Chondrocyte (in vitro differentiated cells): ENCODE data around the gene DNAJC4. TPM values are rescaled to one million over a fixed set of nuclear protein-coding genes. Genes with fewer than 3 reads are reported as not detected.
A peak's percentile ranks its signal among the peaks of the same experiment; 100 is the strongest.

ENCODE experiments used
- DNase-seq: peaks from one replicate; pipeline ENCODE4 v3.0.0; 2021; ENCODE audit warnings: mixed read lengths, low spot score
- H3K27ac Mint-ChIP-seq: one replicate; pipeline ENCODE4 v1.8.0; 2021; ENCODE audit warnings: mild to moderate bottlenecking, moderate library complexity, mixed read lengths; ENCODE audit not compliant: unreplicated experiment
- H3K27me3 Mint-ChIP-seq: 2 replicates; pipeline ENCODE4 v1.8.0; 2021; ENCODE audit warnings: low read depth, mixed read lengths
- H3K36me3 Mint-ChIP-seq: 2 replicates; pipeline ENCODE4 v1.8.0; 2021; ENCODE audit warnings: low read depth, mixed read lengths
- H3K4me1 Mint-ChIP-seq: 2 replicates; pipeline ENCODE4 v1.8.0; 2021; ENCODE audit warnings: low read depth, mild to moderate bottlenecking, mixed read lengths
- H3K4me3 Mint-ChIP-seq: one replicate; pipeline ENCODE4 v1.8.0; 2021; ENCODE audit warnings: mild to moderate bottlenecking, moderate library complexity, mixed read lengths; ENCODE audit not compliant: unreplicated experiment
- H3K9me3 Mint-ChIP-seq: 2 replicates; pipeline ENCODE4 v1.8.0; 2021; ENCODE audit warnings: low read depth, mixed read lengths
- CTCF ChIP-seq: fragments of 200-600 bp; sonication (generic); IDR thresholded peaks from 2 replicates; pipeline ENCODE4 v1.5.0; 2021; ENCODE audit warnings: antibody characterized with exemption, mild to moderate bottlenecking, moderate library complexity
- total RNA-seq: library from RNA; stranded (reverse); gene quantifications from 3 replicates; pipeline ENCODE4 v1.2.1, GENCODE V29; 2021

DNAJC4 gene
- total RNA-seq, 1 donor from 2014 or later = 31.6 TPM

GRCh38 chr11:64276653-64277431, 46.5 kb downstream of the DNAJC4 start:
- peak overlapping the region; percentile 85 for H3K27ac Mint-ChIP-seq
- H3K4me1 Mint-ChIP-seq = peaks cover 17% of the 10 kb centered on the region
- H3K4me3 Mint-ChIP-seq = no peak overlapping the region
- H3K9me3 Mint-ChIP-seq = no peaks in the 10 kb centered on the region
- TF ChIP-seq CTCF = no peak
- DNase-seq = peak; percentile 92
- H3K27me3 Mint-ChIP-seq = no peaks in the 10 kb centered on the region
- peaks cover 11% of the 10 kb centered on the region for H3K36me3 Mint-ChIP-seq

GRCh38 chr11:64278576-64279190, 48.3 kb downstream of the DNAJC4 start:
- Mint-ChIP-seq H3K27ac (no peak overlapping the region), H3K4me3 (no peak overlapping the region), H3K27me3 (no peaks in the 10 kb centered on the region), H3K9me3 (no peaks in the 10 kb centered on the region), H3K4me1 (peaks cover 18% of the 10 kb centered on the region), H3K36me3 (peaks cover 12% of the 10 kb centered on the region)
- peak; percentile 79 for DNase-seq
- TF ChIP-seq CTCF = no peak

GRCh38 chr11:64281957-64282770, 51.8 kb downstream of the DNAJC4 start:
- H3K4me3 Mint-ChIP-seq = no peak overlapping the region
- peak overlapping the region; percentile 5 for H3K27ac Mint-ChIP-seq

GRCh38 chr11:64283092-64283491, 52.7 kb downstream of the DNAJC4 start:
- Mint-ChIP-seq H3K36me3 (peaks cover 12% of the 10 kb centered on the region), H3K4me1 (peaks cover 26% of the 10 kb centered on the region), H3K9me3 (no peaks in the 10 kb centered on the region), H3K27me3 (no peaks in the 10 kb centered on the region), H3K4me3 (peak overlapping the region; percentile 80), H3K27ac (peak overlapping the region; percentile 12)
- TF ChIP-seq CTCF = no peak
- no peak for DNase-seq

More at GRCh38 chr11:64281957-64282770, 51.8 kb downstream of the DNAJC4 start:
- Mint-ChIP-seq H3K9me3 (no peaks in the 10 kb centered on the region), H3K36me3 (peaks cover 12% of the 10 kb centered on the region), H3K27me3 (no peaks in the 10 kb centered on the region), H3K4me1 (peaks cover 26% of the 10 kb centered on the region)
- TF ChIP-seq CTCF = no peak
- DNase-seq = no peak

Other genes with a start within 250 kb of the DNAJC4 start
- 51.6 to 58.6 TPM (median 52.2 TPM) in 3 replicates for gene OTUB1, start 244.1 kb upstream of the DNAJC4 start, total RNA-seq
- 0.12 to 0.31 TPM (median 0.22 TPM) in 3 replicates for gene FLRT1, start 194.6 kb upstream of the DNAJC4 start, total RNA-seq
- gene MACROD1, start 64.4 kb upstream of the DNAJC4 start, total RNA-seq = 15.7 to 20.6 TPM (median 16.9 TPM) in 3 replicates
- 108 to 129 TPM (median 109 TPM) in 3 replicates for gene STIP1, start 44.4 kb upstream of the DNAJC4 start, total RNA-seq
- gene FERMT3, start 23.8 kb upstream of the DNAJC4 start, total RNA-seq = 1.0 to 1.5 TPM (median 1.5 TPM) in 3 replicates
- gene TRPT1, start 4.4 kb upstream of the DNAJC4 start, total RNA-seq = 37.9 to 45.7 TPM (median 42.2 TPM) in 3 replicates
- gene NUDT22, start 4.3 kb upstream of the DNAJC4 start, total RNA-seq = 42.1 to 56.6 TPM (median 49.9 TPM) in 3 replicates
- 165 to 209 TPM (median 168 TPM) in 3 replicates for gene VEGFB, start 4.0 kb downstream of the DNAJC4 start, total RNA-seq
- gene FKBP2, start 10.5 kb downstream of the DNAJC4 start, total RNA-seq = 42.1 to 54.3 TPM (median 43.0 TPM) in 3 replicates
- 280 to 358 TPM (median 322 TPM) in 3 replicates for gene PPP1R14B, start 16.4 kb downstream of the DNAJC4 start, total RNA-seq
- gene PLCB3, start 21.0 kb downstream of the DNAJC4 start, total RNA-seq = 35.5 to 51.4 TPM (median 47.2 TPM) in 3 replicates
- 55.5 to 58.8 TPM (median 56.8 TPM) in 3 replicates for gene BAD, start 54.1 kb downstream of the DNAJC4 start, total RNA-seq
- gene GPR137, start 55.3 kb downstream of the DNAJC4 start, total RNA-seq = 57.8 to 64.8 TPM (median 59.2 TPM) in 3 replicates
- gene KCNK4, start 60.8 kb downstream of the DNAJC4 start, total RNA-seq = 0.22 to 0.39 TPM in 2 of 3 replicates, not detected in the other
- 0.92 to 1.0 TPM in 2 of 3 replicates, not detected in the other for gene CATSPERZ, start 69.8 kb downstream of the DNAJC4 start, total RNA-seq
- 25.6 to 30.7 TPM (median 29.6 TPM) in 3 replicates for gene ESRRA, start 75.0 kb downstream of the DNAJC4 start, total RNA-seq
- 122 to 182 TPM (median 126 TPM) in 3 replicates for gene TRMT112, start 87.0 kb downstream of the DNAJC4 start, total RNA-seq
- 181 to 234 TPM (median 232 TPM) in 3 replicates for gene PRDX5, start 87.6 kb downstream of the DNAJC4 start, total RNA-seq
- gene CCDC88B, start 109.7 kb downstream of the DNAJC4 start, total RNA-seq = 0.82 to 1.3 TPM (median 0.99 TPM) in 3 replicates
- gene RPS6KA4, start 128.6 kb downstream of the DNAJC4 start, total RNA-seq = 32.7 to 43.6 TPM (median 34.9 TPM) in 3 replicates